Activated CD4-positive, alpha-beta T cell treated with anti-CD3 and anti-CD28 coated beads, Interleukin-10, Interleukin-2, amounts not matched to agents 100 ng/mL and 50 ng/mL, durations not matched to agents 16 hours and 8 hours (primary cell): ENCODE measurements around the gene EPHA6.
"Not testable (repeated sequence)": the region's sequence is repeated elsewhere in the genome, so short reads cannot be mapped to it uniquely, and the experiment has no call there.

ENCODE experiments used
- DNase-seq: peaks from one replicate; pipeline ENCODE4 v3.0.0-alpha.2; 2020

Gene EPHA6

DNA sequence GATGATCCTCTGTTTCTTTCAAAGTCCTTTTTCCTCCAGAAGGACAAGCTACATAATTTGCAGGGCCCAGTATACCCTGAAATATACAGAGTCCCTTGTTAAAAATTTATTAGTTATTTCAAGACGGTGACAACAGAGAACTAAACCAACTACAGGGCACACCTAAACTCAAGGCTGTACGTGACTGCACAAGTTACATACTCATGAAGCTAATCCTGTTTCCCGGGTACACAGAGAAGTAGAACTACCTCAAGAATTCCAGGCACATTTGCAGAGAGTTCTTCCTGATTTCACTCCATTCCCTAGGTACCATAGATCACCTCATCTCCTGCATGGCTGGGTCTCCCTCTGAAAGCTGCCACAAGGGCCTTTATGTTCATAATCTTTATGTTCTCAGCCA lies 670.8 kb downstream of the EPHA6 start:
- DNase-seq: no peak

DNA sequence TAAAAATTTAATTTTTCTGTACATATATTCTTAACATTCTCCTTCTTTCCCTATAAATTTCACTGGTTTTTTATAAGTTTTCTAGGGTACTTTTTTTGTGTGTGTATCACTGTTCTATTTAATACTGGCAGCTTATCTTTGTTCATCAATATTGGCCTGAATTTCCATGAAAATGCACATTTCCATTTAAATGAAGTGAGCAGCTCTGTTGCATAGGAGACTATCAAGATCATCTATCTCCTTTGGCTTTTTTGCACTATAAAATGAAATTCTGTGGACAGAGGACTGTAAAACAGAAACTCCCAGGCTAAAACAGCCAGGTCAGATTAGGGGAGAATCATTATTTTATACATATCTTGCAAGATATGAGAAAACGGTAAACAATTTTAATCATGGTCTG lies 673.2 kb downstream of the EPHA6 start:
- DNase-seq: no peak

DNA sequence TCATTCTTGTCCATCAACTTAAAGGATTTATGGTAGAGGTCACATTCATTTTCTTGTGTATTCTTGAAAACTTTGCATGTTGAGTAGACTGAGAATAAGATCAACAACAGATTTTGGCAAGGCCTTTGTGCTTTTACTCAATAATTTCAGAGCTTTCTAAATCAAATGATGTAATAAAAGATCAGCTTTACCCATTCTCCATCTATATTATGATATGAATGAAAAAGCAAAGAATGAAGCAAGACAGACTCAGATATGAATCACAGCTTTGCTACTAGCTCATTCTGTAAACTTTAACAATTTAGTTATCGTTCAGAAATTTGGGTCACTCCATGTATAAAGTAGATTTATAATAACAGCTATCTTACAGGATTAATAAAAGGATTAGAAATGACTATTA lies 674.3 kb downstream of the EPHA6 start:
- no peak for DNase-seq

DNA sequence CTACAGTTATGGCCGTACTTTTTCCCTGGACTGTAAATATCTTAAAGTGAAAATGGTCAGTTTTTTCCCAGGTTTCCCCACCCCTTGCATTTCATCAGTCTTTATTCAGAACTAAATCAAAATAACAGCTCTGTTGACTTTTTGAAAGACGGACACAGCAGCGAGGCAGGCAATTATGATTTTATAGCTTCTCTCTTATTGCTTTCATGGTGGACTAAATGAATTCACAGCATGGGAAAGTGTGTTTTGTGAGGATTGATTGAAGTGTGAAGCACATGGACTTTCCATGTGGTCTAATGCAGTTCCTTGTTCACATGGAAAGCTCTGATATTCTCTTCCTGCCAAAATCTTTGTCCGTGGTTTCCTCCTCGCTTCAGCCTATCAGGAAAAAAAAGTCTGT lies 681.5 kb downstream of the EPHA6 start:
- no peak for DNase-seq

DNA sequence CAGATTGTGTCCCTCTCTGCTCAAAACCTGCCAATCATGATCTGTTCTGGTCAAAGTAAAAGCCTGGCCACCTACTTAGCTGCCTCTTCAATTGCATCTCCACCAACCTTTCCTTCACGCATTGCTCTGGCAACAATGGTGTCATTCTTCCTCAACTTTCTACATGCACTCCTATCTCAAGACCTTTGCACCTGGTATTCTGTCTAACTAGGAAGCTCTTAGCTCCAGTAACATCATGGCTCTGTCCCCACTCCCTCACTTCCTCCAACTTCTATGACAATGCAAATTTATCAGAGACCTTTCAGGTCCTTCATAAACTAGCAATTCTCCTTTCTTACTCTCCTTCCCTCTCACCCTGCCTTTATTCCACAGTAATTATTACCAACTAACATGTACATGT lies 682.7 kb downstream of the EPHA6 start:
- DNase-seq: no peak

DNA sequence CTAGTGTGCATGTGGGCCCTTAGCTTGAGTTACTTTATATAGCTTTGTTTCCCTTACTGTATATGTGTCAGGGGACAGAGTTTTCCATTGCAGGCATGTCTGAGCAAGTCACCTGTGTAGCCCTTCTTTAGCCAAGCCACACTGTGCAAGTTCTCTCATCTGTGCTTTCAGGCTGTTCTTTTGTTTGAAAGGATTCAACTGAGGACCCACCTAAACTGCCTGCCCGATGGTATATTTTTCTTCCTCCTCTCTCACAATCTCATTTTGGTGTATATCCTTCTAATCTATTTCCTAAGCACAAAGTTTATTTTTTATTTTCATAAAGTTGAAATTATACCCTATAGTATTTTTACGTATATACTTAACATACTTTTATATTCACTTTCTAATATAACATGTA lies 690.1 kb downstream of the EPHA6 start:
- no peak for DNase-seq

DNA sequence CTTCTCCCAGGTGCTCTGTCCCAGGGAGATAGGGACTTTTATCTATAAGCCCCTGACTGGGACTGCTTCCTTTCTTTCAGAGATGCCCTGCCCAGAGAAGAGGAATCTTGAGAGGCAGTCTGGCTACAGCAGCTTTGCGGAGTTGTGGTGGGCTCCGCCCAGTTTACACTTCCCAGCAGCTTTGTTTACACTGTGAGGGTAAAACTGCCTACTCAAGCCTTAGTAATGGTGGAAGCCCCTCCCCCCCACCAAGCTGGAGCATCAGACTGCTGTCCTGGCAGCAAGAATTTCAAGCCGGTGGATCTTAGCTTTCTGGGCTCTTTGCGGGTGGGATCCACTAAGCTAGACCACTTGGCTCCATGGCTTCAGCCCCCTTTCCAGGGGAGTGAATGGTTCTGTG lies 696.4 kb downstream of the EPHA6 start:
- no peak for DNase-seq

DNA sequence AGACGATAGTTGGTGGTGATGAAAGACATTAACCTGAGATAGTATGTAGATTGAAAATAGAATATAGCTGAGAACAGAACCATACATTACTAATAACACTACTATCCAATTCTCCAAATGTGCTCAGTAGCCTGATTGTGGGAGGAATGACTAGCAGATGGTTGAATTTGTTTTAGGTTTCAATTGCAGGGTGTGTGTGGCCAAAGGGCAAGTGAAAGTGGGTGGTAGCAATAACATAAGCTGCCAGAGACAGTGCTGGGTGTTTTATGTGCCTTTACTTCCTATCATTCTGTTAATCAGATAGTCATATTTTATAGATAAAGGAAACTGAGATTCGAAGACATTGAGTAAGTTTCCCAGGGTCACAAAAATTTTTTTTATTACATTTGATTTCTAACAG lies 700.7 kb downstream of the EPHA6 start:
- DNase-seq: no peak

DNA sequence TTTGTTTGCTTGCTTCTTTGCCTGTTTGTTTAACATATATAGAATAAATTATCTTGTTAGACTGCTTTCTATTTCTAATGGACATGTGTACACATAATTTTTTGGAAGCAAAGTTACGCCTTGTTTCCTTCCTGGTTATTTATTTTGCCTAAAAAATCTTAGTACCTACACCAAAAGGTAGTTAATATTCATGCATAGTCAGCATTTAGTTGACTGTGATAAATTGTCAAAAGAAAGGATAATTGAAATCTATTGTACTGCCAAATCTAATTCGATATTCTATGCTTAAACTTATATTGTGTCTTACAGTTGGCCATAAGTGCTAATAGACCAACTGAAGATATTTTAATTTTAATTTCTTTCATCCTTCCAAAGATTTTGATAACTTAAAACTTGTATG lies 716.3 kb downstream of the EPHA6 start:
- no peak for DNase-seq

DNA sequence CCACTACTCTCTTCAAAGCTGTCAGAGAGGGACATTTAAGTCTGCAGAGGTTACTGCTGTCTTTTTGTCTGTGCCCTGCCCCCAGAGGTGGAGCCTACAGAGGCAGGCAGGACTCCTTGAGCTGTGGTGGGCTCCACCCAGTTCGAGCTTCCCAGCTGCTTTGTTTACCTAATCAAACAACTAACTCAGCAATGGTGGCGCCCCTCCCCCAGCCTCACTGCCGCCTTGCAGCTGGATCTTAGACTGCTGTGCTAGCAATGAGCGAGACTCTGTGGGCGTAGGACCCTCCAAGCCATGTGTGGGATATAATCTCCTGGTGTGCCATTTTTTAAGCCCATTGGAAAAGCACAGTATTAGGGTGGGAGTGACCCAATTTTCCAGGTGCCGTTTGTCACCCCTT lies 733.2 kb downstream of the EPHA6 start:
- not testable (repeated sequence) for DNase-seq

DNA sequence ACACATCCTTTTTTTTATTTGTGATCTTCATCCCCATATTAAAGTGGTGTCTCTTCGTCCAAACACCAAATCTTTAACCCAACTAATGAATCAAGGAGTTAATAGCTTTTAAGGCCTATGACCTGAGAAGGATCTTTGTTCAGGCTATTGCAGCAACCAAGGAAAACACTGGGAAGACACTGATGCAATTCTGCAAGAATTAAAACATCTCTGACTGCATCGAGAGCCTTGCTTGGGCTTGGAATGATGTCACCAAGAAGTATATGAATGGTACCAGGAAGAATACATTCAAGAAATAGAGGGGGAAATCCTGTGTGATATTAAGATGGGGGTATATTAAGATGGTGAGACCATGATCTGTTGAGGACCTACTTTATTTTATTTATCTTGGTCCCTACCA lies 736.0 kb downstream of the EPHA6 start:
- no peak for DNase-seq

DNA sequence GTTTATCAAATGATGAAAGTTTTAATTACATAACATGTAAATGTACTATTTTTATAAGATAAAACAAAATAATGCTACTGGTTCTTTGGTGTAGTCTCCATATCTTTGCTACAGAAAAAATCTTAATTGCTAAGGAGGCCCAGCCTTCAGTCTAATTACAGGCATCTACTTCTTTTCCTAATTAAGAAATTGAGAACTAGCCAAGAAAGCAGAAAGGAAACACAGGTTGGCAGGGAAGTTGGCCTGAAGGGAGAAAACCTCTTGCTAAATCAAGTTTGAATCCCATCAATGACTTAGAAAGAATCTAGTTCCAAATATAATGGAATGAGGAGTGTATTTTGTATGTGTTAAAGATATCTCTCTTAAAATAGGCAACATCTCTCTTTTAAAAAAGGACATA lies 737.8 kb downstream of the EPHA6 start:
- no peak for DNase-seq

DNA sequence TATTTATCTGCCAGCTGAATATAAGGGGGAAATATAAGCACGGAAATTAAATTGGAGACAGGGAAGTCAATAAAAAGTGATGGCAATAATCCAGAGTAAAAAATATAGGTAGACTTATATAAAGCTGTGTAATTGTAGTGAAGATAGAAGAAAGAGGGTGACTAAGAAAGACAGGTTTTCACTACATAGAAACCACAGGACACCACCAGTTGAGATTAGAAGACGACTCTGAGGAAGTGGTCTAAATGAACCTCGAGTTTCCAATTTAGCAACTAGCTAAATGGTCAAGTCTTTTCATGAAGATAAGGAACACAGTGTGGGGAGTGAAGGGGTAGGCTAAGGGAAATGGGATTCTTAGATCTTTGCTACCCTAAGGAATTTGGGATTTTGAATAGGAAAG lies 761.3 kb downstream of the EPHA6 start:
- no peak for DNase-seq

DNA sequence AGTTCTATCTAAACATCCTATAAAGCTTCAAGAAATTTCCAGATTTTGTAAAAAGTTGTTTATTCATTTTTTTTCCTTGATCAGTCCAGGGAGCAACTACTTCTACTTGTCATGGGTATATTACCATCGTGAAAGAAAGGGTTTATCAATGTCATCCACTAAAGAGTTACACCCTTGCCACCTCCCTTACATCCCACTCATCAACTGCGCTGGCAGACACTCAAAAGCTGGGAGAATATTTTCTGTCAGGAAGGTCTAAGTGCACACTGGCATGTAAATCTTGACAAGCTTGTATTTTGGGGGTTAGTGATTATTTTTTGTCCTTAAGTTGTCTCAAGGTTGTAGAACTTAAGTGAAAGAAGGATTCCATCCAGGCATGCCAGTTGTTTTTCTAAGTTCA lies 761.8 kb downstream of the EPHA6 start:
- no peak for DNase-seq

DNA sequence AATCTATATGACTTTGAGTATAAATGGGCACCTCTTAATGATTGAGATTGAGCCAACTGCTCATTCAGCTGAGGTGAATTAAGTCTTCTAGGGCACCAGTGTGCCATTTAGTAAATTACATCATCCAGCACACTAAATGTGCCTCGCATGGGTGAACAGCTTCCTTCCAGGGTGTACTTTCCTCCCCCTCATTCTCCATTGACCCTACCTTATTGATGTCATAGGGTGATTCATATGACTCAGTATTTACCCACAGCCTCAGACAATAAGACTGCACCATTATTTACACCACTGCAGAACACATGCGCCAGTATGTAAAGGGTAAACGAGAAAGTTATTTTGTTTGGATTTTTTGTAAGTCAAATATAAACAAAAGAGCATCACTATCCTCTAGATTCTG lies 765.0 kb downstream of the EPHA6 start:
- DNase-seq: peak; percentile 1

DNA sequence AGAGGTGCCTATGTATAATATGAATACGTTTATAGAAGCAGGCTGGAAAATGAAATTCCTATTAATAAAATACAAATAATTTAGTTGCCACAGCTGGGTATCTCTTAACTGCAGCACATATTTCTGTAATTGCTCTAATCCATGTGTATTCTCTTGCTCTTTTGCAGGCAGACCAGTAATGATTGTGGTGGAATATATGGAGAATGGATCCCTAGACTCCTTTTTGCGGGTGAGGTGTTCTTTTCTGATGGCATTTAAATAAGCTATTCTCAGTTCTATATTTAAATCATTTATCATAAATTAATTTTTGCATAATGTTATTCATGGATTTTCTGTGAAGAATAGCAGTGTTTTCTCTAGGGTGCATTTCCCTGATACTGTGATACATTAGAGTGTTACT lies 796.2 kb downstream of the EPHA6 start:
- DNase-seq: no peak

DNA sequence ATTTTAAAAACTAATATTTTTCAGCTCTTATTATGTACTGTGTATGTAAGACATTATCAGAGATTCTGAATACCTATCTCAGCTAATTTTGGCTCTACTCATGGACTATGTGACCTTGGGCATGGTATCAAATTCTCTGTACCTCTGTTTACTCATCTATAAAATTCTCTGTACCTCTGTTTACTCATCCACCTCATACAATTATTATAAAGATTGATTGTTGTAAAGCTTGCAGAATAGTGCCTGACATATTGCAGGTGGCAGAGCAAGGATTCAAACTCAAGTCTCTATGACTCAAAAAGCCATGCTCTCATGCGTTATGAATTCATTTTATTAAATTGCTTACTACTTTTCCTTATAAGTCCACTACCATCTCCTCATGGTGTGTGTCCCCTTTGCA lies 798.2 kb downstream of the EPHA6 start:
- DNase-seq: no peak

DNA sequence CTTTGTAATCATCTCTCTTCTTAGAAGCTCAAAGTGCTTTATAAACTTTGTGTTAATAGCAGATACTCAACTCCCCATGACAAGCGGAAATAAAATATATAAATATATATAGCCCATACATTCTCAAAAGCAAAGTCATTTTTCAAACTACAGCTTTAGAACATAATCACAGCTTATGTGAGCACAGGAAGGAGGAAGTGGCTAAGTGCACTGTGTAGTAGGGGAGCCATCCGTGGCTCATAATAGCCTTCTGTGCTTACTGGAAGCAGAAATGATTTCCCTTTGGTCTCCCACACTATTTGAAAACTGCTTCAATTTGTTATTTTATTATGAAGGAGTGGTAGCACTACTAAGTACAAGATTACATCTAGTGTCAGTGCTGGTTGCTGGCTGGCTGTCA lies 798.7 kb downstream of the EPHA6 start:
- DNase-seq: no peak

DNA sequence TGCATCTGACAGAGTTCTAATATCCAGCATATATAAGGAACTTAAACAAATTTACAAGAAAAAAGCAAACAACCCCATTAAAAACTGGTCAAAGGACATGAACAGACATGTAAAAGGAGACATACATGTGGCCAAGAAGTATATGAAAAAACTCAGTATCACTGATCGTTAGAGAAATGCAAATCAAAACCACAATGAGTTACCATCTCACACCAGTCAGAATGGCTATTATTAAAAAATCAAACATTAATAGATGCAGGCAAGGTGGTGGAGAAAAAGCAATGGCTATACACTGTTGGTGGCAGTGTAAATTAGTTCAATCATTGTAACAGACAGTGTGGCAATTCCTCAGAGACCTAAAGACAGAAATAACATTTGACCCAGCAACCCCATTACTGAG lies 806.1 kb downstream of the EPHA6 start:
- not testable (repeated sequence) for DNase-seq

DNA sequence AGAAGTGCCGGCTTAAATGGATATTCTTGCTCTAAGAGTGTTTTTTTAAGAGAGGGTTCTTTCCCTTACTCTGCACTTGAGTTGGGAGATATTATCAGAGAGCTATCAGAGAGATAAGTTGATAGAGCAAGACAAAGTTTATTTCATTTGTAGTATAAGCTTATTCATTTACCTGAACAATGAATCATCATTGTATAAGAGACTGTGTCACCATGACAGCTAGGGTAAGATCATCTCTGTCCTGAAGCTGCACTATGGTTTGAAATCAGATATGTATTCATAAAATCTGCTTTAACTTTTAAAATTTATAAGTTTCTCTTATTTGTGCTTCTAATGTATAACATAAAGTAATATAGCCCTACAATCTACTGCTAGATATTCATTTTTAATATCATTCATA lies 822.1 kb downstream of the EPHA6 start:
- DNase-seq: no peak

DNA sequence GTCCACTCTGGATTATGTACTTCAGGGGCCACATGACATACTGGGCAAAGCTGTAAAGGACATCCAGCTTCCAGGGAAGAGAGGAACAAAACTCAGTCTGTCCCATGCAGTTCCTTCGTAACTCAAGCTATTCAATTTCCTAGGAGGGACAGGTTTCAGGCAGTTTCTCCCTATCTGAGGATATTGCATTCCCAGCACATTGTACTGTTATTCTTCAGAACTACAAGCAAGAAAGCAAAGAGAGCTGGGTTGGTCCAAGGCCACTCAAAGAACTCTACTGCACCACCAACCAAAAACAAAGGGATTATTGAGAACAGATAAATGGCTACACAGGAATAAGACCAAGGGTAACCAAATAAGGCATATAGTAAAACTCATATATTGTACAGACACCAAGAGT lies 832.5 kb downstream of the EPHA6 start:
- no peak for DNase-seq

DNA sequence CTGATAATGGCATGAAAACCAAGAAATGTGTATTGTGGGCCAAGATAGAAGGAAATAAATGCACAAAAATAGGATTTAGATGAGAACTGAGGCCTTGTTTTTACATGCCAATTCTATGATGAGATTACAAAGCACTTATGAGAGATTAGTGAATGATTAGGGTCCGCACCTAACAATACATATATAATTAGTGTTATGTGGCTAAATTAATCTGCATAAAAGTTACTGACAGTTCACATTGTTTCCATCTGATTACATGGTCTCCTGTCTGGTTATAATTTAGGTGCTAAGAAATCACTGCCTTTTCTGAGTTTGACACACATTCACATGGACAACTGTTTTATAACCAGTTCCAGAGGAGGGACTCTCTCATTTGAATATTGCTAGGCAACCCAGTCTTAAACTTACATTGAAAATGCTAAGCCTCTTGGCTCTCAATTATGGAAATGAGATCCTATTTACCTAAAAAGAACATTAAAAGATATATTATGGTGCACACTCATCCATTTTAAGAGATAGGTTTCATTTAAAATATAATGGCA lies 833.1 kb downstream of the EPHA6 start:
- no peak for DNase-seq

DNA sequence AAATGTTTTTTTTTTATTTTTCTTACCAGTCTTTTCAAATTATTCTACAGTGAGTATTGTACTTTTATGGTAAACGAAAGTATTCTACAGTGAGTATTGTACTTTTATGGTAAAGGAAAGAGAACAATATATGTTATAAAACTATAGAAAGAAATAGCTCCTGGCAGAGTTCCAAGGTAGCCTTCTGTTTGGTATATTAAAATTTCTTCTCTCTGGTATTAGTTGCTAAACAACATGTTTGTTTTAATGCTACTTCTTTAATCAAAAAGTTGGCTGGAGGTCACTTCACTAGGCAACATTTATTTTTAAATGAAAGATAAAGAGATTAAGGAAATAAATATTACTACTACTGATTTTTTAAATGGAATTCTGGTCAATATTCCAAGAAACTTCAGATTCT lies 841.6 kb downstream of the EPHA6 start:
- DNase-seq: no peak

DNA sequence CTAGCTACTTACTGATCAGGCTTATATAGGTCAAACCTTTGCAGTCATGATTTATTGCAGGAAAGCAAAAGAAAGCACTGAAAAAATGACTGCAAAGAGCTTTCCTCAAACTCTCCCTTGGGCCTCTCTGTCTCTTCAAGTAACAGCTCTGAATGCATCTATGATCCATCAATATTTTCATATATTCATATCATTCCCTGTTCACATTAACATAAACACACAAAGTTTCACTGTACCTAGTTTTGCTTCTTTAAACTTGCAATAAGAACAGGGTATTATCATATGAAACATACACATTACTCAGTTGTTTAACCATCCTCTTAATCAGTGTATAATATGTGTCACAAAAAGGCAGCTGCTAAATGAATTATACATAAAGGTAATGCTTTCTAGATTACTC lies 842.2 kb downstream of the EPHA6 start:
- DNase-seq: no peak

DNA sequence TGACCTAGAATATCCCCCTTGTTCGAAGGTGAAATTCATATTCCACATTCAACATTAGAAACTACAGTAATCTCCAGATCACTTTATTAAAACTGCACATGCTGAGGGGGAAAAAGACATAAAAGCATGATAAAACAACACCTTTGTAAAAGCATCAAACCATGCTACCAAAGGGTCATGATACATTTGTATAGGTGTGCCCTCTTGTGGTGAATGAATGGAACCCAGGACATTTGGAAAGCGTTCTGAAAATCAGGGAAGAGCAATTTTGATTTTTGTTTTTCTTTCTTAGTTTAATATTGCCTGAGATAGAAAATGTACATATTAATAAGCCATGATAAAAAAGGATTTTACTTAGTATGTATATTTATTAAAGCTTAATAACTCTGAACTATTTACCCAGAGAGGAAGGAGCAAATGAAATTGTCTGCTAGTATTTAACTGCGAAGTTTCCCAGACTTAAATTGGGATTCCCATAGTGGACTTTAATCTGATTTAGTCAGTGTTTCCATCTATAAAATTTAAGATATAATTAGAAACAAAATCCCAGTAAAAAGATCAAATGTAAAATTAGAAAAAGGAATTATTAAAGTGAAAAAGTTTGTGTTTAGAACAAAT lies 844.4 kb downstream of the EPHA6 start:
- peak; percentile 30 for DNase-seq

DNA sequence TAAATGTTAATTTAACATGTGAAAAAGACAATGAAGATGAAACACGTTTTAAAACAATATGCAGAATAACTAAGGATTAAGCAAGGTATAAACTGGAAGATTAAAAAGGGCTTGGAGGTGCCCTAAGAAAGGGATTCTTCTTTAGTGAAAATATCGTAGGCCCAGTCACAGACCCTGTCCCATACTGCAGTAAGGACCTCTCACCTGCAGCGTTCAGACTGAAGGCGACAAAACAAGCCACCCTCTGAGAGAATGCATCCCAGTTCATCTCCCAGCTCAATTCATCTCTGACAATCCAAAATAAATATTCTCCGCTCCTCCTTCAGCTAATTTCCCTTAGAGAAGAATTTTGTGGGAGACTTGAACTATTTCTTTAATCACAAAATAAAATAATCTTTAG lies 847.9 kb downstream of the EPHA6 start:
- DNase-seq: no peak
